ENCODE data around the gene DNLZ. TPM values are rescaled to one million over a fixed set of nuclear protein-coding genes. Genes with fewer than 3 reads are reported as not detected.

DNLZ gene
- total and polyA plus RNA-seq, 2 donors (not counting 1 experiment from before 2014, with no cell fraction given): 23.0 to 42.0 TPM

- TF ChIP-seq, protein P1, sequence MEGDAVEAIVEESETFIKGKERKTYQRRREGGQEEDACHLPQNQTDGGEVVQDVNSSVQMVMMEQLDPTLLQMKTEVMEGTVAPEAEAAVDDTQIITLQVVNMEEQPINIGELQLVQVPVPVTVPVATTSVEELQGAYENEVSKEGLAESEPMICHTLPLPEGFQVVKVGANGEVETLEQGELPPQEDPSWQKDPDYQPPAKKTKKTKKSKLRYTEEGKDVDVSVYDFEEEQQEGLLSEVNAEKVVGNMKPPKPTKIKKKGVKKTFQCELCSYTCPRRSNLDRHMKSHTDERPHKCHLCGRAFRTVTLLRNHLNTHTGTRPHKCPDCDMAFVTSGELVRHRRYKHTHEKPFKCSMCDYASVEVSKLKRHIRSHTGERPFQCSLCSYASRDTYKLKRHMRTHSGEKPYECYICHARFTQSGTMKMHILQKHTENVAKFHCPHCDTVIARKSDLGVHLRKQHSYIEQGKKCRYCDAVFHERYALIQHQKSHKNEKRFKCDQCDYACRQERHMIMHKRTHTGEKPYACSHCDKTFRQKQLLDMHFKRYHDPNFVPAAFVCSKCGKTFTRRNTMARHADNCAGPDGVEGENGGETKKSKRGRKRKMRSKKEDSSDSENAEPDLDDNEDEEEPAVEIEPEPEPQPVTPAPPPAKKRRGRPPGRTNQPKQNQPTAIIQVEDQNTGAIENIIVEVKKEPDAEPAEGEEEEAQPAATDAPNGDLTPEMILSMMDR (IDR thresholded peaks at IDR 0.05): peak; percentile 47
- TF ChIP-seq EZH2 (IDR thresholded peaks at IDR 0.05; ENCODE audit: borderline replicate concordance, insufficient read depth, low read depth, low read length, poor library complexity, severe bottlenecking): no peak
- H3K4me1 Mint-ChIP-seq: peaks cover 11% of the 10 kb centered on the region
- no peak overlapping the region for H3K4me3 ChIP-seq (ENCODE audit: control extremely low read depth in 1 of 5, extremely low read depth in 1 of 5, insufficient read depth in 1 of 5, low read depth in 2 of 5, low read length in 4 of 5)
- H2AFZ ChIP-seq (ENCODE audit: insufficient read depth, low read depth, low read length, poor library complexity, severe bottlenecking): no peak overlapping the region
- ChIA-PET CTCF (interaction anchor here (0.9 to 2.7 kb wide), 4 partner anchors 12 to 319 kb away, joined by 3 to 21 read pairs (median 3); partner anchors contain the start of gene DNLZ), POLR2A (interaction anchor here (1.6 kb wide), 1 partner anchor 11 kb away, joined by 5 read pairs; no protein-coding TSS in a partner anchor)
- H4K20me1 ChIP-seq (ENCODE audit: control insufficient read depth, insufficient read depth, low read length, poor library complexity, severe bottlenecking): no peaks in the 10 kb centered on the region
- H3K4me2 ChIP-seq (replicated peaks; ENCODE audit: low read depth, low read length, poor library complexity, severe bottlenecking): peak overlapping the region; percentile 64
- peaks cover 0 to 27% (median 10%) of the 10 kb centered on the region in 3 donors for H3K9me3 ChIP-seq (ENCODE audit: control extremely low read depth in 1 of 3, control insufficient read depth in 2 of 3, insufficient read depth in 1 of 3, low read length in 2 of 3)
- H3K27ac ChIP-seq (ENCODE audit: low read length in 2 of 2): no peak overlapping the region
- H3K27ac Mint-ChIP-seq: no peak overlapping the region
- H3K36me3 ChIP-seq (replicated peaks in 1 of 2; ENCODE audit: control extremely low read depth in 1 of 2, control insufficient read depth in 1 of 2, extremely low read depth in 1 of 2, insufficient read depth in 2 of 2, low read length in 1 of 2): no peaks in the 10 kb centered on the region
- H3K27me3 Mint-ChIP-seq: peaks cover 11% of the 10 kb centered on the region
- peaks cover 0 to 28% (median 2%) of the 10 kb centered on the region in 4 experiments for H3K27me3 ChIP-seq (replicated peaks in 1 of 4; ENCODE audit: control extremely low read depth in 1 of 4, control insufficient read depth in 3 of 4, insufficient read depth in 4 of 4, low read length in 3 of 4)
- intact Hi-C loops (cut with micrococcal nuclease): loop anchor here (1.0 kb wide), 1 partner anchor 51 kb away; the partner anchor contains the start of gene DNLZ
- 56% methylated on average over 9 of the region's 12 CpGs for WGBS (ENCODE audit: insufficient coverage)
- H3K9me3 Mint-ChIP-seq (ENCODE audit: insufficient read depth): peaks cover 3% of the 10 kb centered on the region
- ATAC-seq (ENCODE audit: low read depth): peak; percentile 31
- peak overlapping the region; percentile 14 for H3K4me3 Mint-ChIP-seq
- peaks cover 48 to 49% of the 10 kb centered on the region in 2 donors for H3K4me1 ChIP-seq (ENCODE audit: control insufficient read depth in 2 of 2, insufficient read depth in 2 of 2, low read length in 2 of 2)
- no peak overlapping the region for H3K9ac ChIP-seq (ENCODE audit: low read length)
- peak; percentile 62 for DNase-seq
- H3K79me2 ChIP-seq (ENCODE audit: control insufficient read depth, insufficient read depth, low read length): peaks cover 4% of the 10 kb centered on the region
Observed at GRCh38 chr9:136312436-136312835, 51.1 kb downstream of the DNLZ start.

GRCh38 chr9:136312009-136312375 lies 51.6 kb downstream of the DNLZ start:
- H3K4me1 Mint-ChIP-seq: peaks cover 7% of the 10 kb centered on the region
- Histone ChIP-seq H4K20me1 (ENCODE audit: control insufficient read depth, insufficient read depth, low read length, poor library complexity, severe bottlenecking) (no peaks in the 10 kb centered on the region), H3K27me3 (replicated peaks in 1 of 4; ENCODE audit: control extremely low read depth in 1 of 4, control insufficient read depth in 3 of 4, insufficient read depth in 4 of 4, low read length in 3 of 4) (peaks cover 0 to 28% (median 2%) of the 10 kb centered on the region in 4 experiments), H3K4me1 (ENCODE audit: control insufficient read depth in 2 of 2, insufficient read depth in 2 of 2, low read length in 2 of 2) (peaks cover 52 to 53% of the 10 kb centered on the region in 2 donors), H3K79me2 (ENCODE audit: control insufficient read depth, insufficient read depth, low read length) (peaks cover 4% of the 10 kb centered on the region), H3K4me2 (replicated peaks; ENCODE audit: low read depth, low read length, poor library complexity, severe bottlenecking) (peak overlapping the region; percentile 64), H2AFZ (ENCODE audit: insufficient read depth, low read depth, low read length, poor library complexity, severe bottlenecking) (no peak overlapping the region), H3K4me3 (ENCODE audit: control extremely low read depth in 1 of 5, extremely low read depth in 1 of 5, insufficient read depth in 1 of 5, low read depth in 2 of 5, low read length in 4 of 5) (no peak overlapping the region), H3K9me3 (ENCODE audit: control extremely low read depth in 1 of 3, control insufficient read depth in 2 of 3, insufficient read depth in 1 of 3, low read length in 2 of 3) (peaks cover 0 to 27% (median 10%) of the 10 kb centered on the region in 3 donors), H3K27ac (ENCODE audit: low read length in 2 of 2) (no peak overlapping the region), H3K36me3 (replicated peaks in 1 of 2; ENCODE audit: control extremely low read depth in 1 of 2, control insufficient read depth in 1 of 2, extremely low read depth in 1 of 2, insufficient read depth in 2 of 2, low read length in 1 of 2) (no peaks in the 10 kb centered on the region), H3K9ac (ENCODE audit: low read length) (no peak overlapping the region)
- no peak for TF ChIP-seq EZH2 (IDR thresholded peaks at IDR 0.05; ENCODE audit: borderline replicate concordance, insufficient read depth, low read depth, low read length, poor library complexity, severe bottlenecking)
- TF ChIP-seq, protein P1 (IDR thresholded peaks at IDR 0.05): no peak
- ChIA-PET CTCF (interaction anchor here (0.9 to 2.7 kb wide), 5 partner anchors 16 to 320 kb away, joined by 3 to 21 read pairs (median 3); partner anchors contain the start of gene DNLZ), POLR2A (interaction anchor here (1.6 kb wide), 1 partner anchor 11 kb away, joined by 5 read pairs; no protein-coding TSS in a partner anchor)
- intact Hi-C loops (cut with micrococcal nuclease): loop anchor here (1.0 kb wide), 1 partner anchor 51 kb away; the partner anchor contains the start of gene DNLZ
- peaks cover 7% of the 10 kb centered on the region for H3K27me3 Mint-ChIP-seq
- ATAC-seq (ENCODE audit: low read depth) (no peak), DNase-seq (no peak)
- H3K9me3 Mint-ChIP-seq (ENCODE audit: insufficient read depth): peaks cover 3% of the 10 kb centered on the region
- no peak overlapping the region for H3K27ac Mint-ChIP-seq
- H3K4me3 Mint-ChIP-seq: no peak overlapping the region
- WGBS (ENCODE audit: insufficient coverage): 49% methylated on average over 3 of the region's 10 CpGs
